GM12874 (cell line): Measurements from ENCODE around the gene RPS21.

Source experiments
- TF ChIP-seq, protein P1 (sequence below): IDR thresholded peaks from 2 replicates; pipeline ENCODE4 v1.5.1; 2011; ENCODE audit warnings: low read depth, mild to moderate bottlenecking, control low read depth, low read length, moderate library complexity; ENCODE audit not compliant: insufficient read depth

Gene RPS21

DNA sequence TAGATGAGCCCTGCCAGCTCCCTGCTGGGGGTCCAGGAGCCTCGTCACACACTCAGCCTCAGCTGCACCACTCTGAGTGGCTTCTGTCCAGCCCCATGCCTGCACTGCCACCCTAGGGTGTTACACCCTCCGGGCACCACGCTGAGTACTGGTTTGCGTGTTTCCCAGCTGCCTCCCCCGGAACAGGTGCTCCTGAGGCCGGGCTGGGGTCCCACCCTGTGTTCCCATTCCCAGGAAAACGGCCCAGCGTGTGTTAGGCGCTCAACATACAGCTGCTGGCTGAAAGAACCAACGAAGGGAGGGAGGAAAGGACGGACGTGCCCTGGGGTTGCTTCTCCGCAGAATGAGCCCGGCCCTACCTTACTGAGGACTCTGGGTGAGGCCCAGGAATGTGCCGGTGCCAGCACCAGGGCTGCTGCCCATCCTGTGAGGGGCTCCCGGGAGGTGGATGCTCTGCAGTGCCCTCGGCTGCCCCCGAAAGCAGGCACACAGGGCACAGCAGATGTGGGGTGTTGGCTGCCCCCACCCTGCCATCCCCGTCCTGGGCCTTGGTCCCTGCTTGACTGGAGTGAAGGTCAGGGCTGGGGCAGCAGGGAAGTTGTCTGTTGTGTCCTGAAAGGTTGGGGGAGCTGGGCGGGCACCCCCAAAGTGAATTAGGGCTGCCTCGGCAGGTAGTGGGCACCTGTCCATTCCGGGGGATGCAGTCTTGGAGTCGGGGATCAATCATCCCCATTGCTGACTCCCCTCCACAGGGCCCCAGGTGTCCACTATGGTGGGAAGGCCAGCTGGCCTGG is 36.1 kb upstream of the RPS21 start:
- TF ChIP-seq, protein P1, sequence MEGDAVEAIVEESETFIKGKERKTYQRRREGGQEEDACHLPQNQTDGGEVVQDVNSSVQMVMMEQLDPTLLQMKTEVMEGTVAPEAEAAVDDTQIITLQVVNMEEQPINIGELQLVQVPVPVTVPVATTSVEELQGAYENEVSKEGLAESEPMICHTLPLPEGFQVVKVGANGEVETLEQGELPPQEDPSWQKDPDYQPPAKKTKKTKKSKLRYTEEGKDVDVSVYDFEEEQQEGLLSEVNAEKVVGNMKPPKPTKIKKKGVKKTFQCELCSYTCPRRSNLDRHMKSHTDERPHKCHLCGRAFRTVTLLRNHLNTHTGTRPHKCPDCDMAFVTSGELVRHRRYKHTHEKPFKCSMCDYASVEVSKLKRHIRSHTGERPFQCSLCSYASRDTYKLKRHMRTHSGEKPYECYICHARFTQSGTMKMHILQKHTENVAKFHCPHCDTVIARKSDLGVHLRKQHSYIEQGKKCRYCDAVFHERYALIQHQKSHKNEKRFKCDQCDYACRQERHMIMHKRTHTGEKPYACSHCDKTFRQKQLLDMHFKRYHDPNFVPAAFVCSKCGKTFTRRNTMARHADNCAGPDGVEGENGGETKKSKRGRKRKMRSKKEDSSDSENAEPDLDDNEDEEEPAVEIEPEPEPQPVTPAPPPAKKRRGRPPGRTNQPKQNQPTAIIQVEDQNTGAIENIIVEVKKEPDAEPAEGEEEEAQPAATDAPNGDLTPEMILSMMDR, result no peak

DNA sequence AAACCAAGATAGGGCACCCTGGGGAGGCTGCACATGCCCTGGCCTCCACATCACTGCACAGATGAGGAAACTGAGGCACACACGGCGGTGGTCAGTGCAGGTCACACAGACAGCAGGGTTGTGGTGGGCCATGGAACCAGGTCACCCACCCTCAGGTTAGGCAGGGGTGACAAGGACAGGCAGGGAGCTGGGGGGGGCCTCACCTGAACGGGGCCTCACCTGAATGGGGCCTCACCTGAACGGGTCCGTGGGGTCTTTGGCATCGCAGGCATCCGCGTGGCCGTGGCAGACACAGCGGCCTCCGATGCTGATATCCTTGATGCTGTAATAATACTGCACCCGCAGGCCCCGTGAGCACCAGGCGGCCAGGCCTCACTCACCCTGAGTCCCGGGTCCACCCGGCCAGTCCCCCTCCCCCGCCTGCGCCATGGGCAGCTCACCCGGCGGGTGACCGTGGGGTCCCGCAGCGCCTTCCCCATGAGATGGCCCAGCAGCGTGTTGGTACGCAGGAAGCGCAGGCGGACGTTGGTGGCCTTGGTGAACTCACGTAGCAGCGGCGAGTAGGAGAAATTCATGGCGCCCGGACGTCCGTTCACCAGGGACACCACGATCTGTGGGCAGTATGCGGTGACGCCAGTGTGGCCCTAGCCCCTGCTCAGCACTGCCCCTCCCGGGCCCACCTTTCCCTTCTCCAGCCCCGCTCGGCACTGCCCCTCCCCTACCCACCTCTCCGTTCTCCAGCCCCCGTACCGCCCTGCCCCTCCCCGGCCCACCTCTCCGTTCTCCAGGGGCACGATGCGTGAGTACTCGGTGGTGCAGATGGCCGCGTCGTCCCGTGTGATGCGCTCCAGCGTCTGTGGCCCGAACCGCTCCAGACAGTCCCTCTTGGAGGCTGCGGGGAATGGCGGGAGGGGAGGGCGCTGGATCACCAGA is 35.2 kb upstream of the RPS21 start:
- TF ChIP-seq, protein P1, result no peak

DNA sequence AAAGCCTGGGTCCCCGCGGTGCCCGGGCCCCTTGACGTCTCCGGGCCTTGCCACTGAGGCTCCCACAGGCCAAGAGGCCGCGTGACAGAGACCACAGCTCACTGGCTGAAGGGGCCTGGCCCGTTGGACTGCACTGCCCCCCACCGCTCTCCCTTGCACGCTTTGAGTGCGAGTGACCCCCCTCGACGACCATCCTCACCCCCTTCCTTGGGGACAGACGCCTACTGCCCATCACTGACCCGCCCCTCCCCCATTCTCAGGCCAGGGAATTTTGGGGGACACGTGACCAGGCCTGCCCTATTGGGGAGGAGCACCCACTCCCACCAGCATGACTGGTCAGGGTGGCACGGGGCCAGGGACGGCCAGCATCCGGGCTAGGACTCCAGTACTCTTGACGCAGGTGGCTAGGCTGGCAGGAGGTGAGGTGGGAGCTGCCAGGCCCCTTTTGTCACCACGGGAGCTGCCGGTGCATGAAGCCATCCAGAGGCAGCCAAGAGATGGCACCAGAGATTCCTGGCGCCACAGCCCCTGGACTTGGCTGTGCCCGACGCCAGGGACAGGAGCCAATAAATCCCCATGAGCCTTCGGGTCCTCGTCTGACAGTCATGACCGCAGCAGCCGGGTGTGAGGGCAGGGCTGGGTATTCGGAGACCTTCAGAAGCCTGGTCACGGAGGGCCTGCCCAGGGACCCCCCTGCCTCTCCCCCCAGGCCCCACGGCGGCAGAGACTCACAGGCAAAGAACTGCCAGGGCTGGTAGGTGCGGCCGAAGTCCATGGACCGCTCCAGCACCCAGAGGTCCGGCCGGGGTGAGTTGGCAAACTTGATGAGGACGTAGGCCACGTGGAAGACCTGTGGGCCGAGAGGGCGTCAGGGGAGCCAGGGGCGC is 34.3 kb upstream of the RPS21 start:
- TF ChIP-seq, protein P1, result no peak

DNA sequence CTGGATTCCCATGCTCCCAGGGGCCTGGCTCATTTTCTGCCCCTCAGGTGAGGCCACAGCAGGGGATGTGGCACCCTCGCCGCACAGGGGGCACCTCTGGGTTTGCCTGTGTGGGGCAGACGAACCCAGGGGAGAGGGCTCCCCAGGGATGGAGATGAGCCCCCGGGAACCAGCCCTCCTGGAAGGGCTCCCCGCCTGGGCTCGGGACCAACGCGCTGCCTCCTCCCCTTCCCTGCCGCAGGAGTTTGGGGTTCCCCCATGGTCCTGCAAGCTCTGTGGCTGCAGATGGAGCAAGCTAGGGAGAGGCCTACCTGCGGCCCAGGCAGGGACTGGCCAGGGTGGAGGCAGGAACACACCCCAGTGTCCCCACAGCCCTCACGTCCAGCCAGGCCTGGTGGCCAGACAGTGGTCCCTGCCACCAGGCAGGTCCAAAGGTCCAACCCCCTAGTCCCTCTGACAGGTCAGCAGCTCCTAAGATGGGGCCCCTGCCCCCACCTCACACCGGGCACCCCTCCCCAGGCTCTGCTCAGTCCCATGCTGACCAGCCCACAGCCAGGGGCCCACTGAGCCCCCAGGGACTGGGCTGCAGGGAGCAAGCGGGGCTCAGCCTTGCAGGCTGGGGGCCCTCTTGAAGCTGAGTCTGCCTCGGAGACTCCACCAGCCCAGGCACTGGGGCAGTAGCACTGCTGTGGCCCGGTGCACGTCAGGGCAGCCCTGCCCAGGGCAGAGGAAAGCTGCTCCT is 33.4 kb upstream of the RPS21 start:
- TF ChIP-seq, protein P1, result no peak

DNA sequence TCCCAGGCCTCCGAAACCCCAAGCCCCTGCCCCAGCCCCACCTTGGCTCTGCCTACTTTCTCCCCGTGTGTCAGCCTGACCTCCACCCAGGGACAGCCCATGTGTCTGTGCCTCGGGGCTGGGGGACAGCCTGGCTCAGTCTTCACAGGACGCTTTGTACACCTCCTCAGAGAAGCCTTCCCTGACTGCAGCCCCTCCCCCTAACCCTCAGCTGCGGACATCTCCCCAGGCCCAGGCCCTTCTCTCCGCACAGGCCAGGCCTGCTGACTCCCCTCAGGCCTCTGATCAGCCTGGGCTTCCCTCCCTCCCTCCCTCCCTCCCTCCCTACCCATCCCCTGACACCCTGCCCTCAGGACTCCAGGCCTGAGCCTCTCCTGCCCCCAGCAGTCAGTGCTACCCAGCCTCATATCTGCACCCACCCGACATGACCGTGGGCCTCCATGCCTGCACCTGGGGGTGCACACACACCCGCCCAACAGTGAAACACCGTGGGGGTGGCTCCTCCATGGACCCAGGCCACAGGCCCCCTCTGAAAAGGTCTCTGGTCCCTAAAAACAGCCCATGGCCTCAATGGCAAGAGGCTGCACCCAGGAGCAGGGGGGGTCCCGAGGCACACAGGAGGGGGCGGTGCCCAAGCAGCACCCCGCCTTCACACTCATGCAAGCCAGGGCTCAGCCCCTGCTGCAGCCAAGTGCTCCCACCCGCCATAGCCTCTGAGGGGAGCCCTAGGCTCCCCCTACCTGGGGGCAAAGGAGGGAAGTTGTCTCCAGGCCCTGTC is 32.7 kb upstream of the RPS21 start:
- TF ChIP-seq, protein P1, result no peak

DNA sequence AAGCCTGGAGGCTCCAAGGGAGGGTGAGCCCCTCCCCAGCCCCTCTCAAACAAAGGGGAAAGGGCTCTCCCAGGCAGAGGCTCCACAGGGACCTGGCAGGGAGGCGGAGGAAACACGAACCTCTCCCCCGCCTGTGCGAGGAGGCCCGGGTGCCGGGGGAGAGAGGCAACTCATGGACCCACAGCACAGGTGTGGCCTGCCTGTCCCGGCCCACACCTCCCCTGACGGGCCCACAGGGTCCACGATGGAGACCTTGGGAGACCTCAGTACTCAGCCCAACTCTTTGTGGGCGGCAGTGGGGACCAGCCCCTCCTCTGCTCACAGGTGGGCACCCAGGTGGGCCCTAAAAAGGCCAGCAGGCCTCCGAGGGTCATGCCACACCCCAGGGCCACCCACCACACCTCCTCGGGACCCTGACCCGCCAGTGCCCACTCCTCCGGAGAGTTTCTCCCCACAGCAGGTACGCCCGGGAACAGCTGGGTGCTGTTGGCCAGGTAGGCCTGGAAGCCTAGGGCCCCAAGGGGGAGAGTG is 32.0 kb upstream of the RPS21 start:
- TF ChIP-seq, protein P1, result no peak
